Activated CD4-positive, alpha-beta T cell treated with anti-CD3 and anti-CD28 coated beads, Interleukin-2, Interleukin-6, amounts not matched to agents 100 ng/mL and 50 ng/mL, durations not matched to agents 16 hours and 8 hours (primary cell): ENCODE measurements around the gene SLC35C1.

Source experiments
- DNase-seq: peaks from one replicate; pipeline ENCODE4 v3.0.0-alpha.2; 2020

SLC35C1 gene

DNA sequence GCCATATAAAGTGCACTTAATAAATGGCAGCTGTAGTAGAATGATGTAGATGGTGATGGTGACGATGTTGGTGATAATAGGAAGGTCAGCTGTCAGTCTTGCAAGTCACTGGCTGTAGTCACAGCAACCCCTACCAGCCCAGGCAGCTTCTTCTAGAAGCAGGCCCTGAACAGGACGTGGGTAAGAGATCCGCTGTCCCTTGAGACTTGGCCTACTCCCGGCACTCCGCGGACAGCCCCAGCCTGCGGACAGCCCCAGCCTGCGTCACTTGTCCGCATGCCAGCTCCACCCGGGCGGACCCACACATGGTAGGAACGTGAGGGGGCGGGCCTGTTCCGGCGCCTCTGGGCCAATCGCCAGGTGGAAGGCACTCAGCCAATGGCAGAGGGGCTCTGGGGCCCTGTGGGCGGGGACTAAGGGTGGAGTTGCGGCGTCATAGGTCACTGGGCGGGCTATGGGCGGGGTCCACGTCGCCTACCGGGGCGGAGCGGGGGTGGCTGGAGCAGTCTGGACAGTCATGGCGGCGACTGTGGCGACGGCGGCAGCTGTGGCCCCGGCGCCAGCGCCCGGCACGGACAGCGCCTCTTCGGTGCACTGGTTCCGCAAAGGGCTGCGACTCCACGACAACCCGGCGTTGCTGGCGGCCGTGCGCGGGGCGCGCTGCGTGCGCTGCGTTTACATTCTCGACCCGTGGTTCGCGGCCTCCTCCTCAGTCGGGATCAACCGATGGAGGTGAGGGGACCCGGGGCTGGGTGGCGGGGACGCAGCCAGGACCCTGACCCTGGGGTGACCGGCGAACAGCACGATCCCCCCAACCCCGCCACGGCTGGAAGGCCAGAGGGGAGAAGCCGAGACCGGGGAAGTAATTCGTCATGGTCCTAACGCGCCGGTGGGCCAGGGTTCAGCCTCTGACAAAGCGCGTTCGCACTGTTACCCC is 42.3 kb downstream of the SLC35C1 start, which contains the start of gene CRY2:
CRY2 (plus strand) TSS at position 502 of the 937 bp plus-strand sequence; CDS start at position 518, 16 bp downstream.
- peak; percentile 100 for DNase-seq

DNA sequence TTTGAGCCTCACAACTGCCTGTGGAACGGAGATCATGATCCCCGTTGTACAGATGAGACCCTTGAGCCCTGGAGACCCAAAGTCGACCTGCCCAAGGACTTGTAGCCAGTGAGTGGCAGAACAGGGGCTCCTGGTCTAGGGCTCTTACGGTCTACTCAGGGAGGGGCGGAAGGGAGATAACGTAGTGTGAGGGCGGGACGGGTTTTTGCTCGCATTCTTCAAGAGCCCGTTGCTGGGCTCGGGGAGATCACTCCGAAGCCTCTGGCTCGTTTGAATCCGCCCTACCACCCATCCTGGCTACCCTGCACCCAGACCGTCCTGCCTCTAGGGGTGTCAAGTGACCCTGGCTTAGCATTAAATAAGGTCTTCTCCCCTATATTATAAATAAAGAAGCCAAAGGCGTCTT is 43.0 kb downstream of the SLC35C1 start:
- peak; percentile 49 for DNase-seq

DNA sequence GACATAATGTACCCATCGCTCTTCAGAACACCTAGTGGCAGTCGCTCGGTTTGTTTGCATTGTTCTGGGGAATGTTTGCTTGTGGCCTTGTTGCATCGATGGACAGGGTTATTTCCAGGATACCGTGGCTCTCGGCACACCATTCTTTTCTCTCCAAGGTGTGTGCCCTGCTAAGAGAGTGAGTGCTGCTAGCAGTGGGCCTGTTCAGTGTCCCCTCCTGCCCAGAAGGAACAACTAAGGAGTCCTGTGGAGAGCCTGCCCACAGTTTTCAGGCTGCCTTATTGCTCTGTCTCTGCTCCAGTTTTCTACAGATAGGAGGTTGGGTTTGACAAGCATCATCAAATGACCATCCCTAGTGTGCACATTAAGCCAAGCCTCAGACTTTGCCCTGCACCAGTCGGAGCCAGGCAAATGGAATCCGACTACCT is 43.7 kb downstream of the SLC35C1 start:
- no peak for DNase-seq

DNA sequence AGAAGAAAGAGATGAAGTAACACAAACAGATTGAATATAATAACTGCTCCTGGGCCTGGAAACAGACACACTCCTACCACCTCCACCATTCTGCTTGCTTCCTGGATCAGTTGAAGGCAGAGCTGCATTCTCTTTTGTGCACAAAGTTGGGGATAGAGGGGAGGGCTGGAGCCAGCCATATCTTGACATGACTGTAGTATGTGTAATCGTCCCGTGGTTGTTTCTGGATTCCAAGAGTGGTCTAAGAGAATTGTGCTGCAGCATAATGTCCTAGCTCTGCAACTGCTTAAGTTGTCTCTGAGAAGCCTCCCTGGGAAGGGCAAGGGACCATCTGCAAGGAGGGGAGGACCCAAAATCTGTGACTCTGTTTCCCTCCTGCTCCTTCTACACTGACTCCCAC is 45.5 kb downstream of the SLC35C1 start:
- DNase-seq = no peak

DNA sequence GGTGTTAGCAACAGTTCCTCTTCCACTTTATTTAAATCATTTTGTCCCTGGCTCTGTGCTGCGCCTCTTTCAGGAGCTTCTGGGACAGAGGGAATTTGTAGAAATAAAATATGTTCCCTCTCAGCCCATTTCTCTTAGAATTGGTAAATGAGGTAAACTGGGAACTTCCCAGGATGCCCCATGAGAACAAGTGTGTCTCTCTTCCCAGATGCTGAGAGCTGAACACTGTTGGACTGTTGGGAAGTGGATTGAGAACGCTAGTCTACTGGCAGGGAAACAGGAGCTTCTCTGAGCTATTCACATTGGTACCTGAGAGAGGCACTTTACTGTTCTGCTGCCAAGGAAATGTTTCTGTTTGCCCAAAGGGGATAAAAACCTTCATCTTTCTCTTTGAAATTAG is 46.3 kb downstream of the SLC35C1 start:
- no peak for DNase-seq

DNA sequence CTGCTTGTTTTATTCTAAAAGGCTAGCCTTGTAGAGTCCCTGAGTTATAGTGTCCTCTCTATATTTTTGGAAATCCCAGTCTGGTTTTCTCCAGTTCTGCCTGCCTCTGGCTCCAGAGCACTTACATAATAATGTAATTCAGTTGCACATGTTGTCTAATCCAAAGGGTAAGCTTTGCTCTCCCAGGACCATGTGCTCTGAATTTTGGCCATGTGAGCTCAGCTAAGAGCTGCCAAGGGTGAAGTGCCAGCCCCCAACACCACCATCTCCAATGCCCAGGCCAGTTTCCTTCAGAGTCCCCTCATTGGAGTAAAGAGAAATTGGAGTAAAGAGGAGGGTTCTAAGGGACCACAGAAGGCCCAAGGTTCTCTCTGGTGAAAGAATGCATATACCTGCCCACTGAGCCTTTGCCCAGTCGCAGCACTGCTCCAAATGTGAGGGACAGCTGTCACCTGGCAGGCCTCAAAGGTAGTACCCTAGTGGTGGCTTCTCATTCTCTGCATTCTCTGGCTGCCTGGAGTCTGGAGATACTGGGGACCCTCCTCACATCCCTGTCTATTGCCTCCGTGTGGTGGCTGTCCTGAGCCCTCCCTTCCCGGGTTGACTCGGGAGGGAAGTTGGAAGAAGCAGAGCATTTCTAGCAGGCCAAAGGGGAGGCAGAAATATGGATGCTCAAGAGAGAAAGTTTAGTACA is 47.2 kb downstream of the SLC35C1 start:
- no peak for DNase-seq

DNA sequence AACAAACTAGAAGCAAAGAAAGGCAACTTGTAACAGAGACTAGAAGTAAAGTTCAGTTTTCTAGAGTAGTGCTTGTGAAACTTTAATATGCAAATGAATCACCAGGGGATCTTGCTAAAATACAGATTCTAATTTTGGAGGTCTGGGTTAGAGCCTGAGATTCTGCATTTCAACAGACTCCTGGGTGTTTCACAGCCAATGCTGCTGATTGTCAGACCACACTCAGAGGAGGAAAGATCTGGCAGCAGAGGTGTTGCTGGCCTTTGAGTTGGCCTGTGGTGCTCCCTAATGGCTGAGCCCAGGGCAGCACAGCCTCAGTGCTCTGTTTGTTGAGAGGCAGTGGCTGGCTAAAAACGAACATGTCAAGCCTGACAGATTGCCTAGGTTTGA is 47.8 kb downstream of the SLC35C1 start:
- DNase-seq = no peak

DNA sequence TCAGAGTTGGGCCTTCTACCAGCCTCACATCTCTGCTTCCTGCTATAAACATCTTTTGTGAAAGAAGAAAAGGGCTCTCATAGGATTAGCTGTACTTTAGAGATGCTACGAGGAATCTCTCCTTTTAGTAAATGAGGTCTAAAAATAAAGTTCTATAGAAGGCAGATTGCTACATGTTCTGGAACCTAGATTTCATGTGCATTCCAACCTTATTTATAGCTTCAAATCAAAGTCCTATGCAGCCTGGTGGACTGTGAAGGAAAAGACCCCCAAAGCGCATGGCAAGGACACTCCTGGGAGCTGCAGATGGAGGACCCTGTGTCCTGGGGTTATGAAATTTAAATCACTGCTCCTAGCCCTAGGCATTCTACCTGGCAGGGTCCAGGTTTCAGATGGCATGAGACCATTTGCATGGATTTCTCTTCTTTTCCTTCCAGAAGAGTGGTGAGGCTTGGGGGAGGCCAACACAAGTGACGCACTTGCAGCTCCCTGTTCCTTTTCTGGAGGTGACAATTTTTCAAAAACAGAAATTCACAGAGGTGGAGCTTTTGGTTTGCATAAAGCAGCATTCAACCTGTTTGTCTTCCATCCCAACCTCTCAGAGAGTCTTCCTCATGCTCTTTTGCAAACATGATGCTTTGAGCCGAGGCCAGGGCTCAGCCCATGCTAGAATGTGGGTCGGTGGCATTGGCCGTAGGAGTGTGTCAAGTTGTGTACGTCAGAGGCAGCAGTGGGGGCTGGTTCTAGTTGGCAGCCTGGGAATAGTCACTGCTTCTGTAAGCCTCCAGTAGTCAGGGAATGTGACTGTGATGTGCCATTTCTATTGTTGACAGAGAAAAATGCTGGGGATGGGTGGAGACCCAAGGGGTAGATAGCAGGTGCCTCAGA is 48.6 kb downstream of the SLC35C1 start:
- no peak for DNase-seq

DNA sequence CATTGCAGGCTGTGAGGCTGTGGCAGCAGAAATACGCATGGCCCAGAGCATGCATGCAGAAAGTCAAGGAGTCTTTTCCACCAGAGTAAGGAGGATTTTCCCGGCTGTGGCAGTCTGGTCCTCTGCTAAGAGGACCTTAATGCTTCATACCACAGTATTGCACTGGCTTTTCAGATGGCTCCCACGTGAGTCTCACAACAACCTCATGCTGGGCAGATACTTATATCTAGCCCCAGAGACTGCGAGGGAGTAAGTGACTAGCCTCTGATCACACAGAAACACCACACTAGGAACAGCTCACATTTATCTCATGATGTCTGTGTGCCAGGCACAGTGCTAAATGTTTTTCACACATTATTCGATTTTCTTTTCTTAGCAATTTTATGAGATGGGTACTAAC is 50.4 kb downstream of the SLC35C1 start:
- DNase-seq = no peak

DNA sequence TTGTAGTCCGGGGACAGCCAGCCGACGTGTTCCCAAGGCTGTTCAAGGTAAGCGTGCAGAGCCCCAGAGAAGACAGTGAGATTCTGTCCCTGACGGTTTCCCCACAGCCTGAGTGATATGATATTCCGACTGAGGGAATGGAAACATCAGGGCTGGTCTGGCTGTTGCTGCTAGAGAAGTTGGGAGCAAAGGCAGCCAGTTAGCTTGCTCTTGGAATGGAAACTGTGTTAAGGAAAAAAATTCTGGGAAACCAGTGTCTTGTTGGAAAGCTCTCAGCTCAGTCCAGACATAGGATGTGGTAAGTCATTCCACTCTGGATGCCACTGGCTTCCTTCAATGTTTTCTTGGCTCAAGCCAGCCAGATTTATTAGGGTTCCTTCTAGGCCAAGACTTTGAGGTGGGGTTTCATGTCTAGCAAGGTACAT is 51.1 kb downstream of the SLC35C1 start:
- no peak for DNase-seq

DNA sequence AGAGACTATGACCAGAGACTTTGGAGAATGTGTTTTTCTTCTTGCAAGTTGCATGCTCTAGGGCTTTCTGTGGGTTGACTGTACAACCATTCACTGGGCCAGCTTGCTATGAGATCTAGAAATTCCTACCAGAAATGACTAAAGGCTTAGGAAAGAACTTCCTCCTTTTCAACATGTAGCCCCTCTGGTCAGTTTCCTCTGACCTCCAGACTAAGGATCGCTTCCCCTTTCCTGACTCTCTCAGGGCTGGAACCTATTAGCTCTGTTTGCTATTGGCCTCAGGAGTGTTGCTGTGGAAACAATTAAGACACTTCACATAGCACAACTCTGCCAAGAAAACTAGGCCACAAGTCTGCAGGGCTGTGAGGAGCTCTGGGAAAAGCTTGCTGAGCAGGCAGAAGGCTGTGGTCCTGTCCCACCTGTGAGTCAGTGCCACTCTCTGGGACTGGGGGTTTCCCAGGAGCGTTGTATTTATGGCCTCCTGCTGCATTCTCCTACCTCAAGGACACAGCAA is 53.1 kb downstream of the SLC35C1 start:
- DNase-seq = no peak

DNA sequence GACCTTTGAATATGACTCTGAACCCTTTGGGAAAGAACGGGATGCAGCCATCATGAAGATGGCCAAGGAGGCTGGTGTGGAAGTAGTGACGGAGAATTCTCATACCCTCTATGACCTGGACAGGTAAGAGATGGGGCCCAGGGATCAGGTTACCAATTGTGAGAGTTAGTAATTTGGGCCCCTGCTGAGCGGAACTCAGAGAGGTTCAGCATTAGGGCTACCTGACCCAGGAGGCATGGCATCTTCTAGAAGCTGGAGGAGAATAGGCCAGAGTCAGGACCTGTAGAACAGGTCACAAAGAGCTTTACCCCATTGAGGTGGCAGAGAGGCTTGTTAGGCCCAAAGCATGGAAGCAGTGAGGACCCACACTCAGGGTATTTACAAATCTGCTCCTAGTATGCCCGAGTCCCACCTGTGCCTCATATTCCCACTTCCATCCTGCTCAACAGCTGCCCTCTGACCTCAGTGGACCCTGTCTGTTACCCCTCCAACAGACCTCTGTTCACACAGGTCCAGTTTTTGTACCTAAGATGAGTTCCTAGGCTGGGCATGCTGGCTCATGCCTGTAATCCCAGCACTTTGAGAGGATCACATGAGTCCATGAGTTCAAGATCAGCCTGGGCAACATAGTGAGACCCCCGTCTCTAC is 53.9 kb downstream of the SLC35C1 start:
- DNase-seq = no peak

DNA sequence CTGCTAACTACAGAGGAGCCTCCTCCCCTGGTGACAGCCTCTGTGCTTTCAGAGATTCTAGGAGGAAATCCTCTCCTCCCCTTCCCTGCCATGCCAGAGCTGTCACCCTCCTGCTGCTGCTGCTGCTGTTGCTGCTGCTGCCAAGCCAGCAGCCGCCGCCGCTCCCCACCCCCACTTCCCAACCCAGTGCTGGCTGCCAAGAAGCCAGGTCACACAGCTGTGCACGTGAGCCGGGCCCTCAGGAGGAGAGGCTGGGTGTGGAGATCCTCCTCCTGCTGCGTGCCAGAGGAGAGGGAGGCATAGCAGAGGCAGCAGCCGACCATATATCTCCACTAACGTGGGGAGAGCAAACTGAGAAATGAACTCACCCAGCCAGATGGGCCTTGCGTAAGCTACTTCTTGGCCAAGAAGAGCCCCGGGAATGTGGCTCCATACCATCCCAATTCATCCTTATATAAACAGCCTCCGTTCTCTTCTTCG is 54.8 kb downstream of the SLC35C1 start:
- DNase-seq = no peak

DNA sequence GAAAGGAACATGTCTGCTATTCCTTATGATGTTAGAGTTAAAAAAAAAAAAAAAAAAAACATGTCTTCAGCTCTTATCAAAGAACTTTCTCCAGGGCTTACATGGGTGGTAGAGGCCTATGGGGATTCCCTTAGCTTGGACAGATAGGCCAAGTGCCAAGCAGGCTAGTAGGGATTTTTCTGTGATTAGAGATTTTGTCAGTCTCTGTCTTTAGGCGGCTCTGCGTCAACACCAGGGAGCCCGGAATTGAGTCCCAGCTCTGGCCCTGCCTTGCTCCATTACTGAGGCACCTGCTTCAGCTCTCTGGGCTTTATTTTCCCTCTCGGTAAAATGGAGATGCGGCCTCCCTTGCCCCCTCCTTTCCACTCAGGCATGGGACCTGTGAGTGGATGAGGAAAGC is 55.4 kb downstream of the SLC35C1 start:
- no peak for DNase-seq

DNA sequence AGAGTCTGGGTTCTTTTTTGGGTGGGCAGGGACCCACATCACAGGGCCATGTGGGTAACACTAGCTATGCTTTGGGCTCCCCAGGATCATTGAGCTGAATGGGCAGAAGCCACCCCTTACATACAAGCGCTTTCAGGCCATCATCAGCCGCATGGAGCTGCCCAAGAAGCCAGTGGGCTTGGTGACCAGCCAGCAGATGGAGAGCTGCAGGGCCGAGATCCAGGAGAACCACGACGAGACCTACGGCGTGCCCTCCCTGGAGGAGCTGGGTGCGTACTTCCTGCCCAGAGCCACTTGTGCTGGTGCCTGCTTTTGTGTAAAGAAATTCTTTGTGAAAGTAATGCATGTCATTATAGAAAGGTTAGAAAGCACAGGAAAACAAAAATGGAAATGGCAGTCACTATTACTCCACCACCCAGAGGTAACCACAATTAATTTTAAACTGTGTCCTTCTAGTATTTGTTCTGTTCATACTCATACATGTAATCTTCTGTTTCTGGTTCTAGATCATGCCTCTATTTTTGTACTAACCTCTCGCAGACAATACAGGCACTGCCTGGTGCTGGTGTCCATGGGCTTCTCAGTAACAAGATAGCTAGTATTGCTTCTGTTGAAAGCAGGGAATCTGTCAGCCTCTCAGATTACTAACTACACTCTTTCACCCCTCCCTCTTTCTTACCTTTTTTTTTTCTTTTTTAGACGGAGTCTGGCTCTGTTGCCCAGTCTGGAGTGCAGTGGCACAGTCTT is 56.0 kb downstream of the SLC35C1 start:
- no peak for DNase-seq
